ENCODE results near the gene TMEM150A.
"Not testable (repeated sequence)": the region's sequence is repeated elsewhere in the genome, so short reads cannot be mapped to it uniquely, and the experiment has no call there.

The TMEM150A gene

DNA sequence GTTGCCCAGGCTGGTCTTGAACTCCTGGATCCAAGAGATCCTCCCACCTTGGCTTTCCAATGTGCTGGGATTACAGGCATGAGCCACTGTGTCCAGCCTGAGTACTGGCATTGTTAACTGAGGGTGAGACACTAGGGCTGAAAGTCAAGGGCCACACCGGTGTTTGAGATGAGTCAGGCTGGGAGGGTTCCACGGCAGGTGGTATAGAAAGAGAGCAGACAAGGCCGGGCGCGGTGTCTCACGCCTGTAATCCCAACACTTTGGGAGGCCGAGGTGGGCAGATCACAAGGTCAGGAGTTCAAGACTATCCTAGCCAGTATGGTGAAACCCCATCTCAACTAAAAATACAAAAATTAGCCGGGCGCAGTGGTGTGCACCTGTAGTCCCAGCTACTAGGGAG, 10.2 kb downstream of the TMEM150A start:
- DNase-seq, result not testable (repeated sequence)

DNA sequence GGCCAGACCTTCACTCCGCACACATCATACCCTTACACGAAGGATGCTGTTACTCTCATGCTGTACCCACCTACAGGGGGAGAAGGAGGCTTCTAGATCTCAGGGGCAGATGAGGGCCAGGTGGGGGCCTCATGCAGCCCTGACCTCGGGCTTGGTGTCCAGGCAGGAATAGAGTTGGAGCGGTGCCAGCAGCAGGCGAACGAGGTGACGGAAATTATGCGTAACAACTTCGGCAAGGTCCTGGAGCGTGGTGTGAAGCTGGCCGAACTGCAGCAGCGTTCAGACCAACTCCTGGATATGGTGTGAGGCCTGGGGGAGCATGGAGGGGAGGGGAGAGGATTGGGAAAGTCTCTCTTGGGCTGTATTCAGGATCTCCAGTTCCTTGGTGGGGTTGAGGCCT, 10.9 kb downstream of the TMEM150A start:
- DNase-seq, result no peak

DNA sequence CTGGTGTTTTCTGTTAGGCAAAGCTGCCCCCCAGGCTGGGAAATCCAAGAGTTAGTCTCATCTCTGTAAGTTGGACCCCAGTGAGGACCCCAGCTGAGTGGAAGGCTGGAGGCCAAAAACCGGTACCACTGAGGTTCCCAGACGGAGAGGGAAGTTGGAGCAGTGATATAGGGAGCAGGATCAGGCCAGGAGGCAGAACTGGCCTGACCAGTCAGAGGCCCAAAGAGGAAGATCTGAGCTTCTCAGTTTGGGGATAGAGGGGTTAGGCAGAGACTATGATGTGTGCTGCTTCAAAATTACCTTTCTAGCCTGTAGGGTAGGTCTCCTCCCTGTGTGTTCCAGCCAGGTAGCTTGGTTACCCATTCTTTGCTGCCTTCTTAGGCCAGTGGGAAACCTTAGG, 11.5 kb downstream of the TMEM150A start:
- no peak for DNase-seq

DNA sequence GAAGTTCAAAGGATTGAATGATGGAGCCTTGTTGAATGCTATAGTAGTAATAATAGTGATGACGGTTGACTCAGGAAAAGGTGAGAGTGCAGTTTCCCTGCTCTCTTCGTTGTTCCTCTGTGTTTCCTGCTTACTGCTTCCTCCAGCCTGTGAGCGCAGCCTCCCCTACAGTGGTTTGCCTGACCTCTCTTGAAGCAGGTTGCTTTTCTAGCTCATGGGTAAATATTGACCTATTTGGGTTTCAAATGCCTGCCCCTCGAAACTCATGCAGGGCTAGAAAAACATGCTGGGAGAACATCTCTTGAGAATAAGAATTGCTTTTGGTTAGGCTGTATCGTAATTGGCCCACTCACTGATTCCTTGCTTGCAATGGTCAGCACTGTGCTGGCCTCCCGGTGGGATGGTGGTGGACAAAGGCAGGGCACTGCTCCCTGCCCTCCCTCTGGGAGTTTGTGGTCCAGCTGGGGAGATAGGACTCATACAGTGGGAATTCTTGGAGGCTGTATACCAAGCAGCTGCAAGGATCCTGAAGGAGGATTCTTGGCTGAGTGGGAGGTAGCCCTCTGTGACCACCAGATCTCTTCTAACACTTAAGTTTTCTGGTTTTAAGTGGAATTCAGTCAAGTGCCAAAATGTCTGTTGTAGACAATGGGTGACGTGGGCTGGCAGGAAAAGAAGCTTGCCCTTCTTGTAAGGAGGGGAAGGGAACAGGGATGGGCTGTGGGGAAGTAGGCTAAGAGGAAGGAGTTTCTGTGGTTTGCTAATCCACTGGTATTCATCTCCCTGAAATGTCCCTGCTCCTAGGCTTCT, 12.3 kb downstream of the TMEM150A start:
- no peak for DNase-seq

GRCh38 chr2:85589181-85589580, 13.3 kb downstream of the TMEM150A start:
- DNase-seq, result no peak

DNA sequence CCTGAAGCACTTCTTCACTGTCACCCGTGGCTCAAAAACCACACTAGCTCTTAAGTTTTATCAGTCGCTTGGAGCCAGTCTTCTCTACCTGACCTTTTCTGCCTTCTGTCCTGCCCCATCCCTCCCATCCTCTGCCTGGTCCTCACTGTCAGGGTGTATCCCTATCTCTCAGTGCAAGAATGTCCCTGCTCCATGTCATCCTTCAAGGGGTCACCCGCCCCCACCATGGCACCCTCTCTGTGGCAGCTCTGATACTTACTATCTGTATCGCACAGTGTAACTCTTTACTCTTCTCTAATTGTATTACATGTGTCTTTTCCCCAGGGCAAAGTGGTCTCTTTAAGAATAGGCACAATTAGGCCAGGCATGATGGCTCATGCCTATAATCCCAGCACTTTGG, 13.9 kb downstream of the TMEM150A start:
- DNase-seq, result no peak

DNA sequence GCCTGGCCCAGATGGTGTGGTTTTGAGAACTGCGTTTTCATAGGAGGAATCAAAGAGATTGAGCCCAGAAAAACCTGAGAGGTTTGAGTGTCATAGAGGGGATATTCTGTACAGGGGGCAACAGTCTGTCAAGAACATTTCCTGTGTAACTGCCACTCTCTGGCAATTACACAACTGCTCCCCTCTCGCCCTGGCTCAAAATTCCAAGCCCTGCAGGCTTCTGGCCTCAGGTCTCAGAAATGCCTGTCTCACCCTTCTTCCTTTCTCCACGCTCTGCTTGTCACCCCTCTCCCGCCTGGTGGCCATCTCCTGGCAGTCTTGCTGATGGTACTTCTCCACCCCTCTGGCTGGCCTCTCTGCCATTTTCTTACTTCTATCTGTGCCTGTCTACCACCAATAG, 14.3 kb downstream of the TMEM150A start:
- DNase-seq, result no peak

DNA sequence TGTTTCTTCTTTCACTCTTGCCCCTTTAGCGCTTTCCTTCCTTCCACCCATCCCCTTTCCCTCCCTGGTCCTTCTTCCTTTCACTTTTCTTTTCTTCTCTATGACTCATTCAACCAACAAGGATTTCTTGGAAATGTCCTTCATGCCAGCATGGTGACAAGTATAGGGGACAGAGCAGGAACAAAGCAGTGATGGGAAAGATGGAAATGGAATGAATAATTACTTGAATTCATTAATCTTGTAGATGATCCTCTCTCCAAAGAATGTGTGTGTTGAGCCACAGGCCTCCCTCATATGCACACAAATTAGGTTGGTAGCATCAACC, 16.8 kb downstream of the TMEM150A start:
- DNase-seq, result no peak

DNA sequence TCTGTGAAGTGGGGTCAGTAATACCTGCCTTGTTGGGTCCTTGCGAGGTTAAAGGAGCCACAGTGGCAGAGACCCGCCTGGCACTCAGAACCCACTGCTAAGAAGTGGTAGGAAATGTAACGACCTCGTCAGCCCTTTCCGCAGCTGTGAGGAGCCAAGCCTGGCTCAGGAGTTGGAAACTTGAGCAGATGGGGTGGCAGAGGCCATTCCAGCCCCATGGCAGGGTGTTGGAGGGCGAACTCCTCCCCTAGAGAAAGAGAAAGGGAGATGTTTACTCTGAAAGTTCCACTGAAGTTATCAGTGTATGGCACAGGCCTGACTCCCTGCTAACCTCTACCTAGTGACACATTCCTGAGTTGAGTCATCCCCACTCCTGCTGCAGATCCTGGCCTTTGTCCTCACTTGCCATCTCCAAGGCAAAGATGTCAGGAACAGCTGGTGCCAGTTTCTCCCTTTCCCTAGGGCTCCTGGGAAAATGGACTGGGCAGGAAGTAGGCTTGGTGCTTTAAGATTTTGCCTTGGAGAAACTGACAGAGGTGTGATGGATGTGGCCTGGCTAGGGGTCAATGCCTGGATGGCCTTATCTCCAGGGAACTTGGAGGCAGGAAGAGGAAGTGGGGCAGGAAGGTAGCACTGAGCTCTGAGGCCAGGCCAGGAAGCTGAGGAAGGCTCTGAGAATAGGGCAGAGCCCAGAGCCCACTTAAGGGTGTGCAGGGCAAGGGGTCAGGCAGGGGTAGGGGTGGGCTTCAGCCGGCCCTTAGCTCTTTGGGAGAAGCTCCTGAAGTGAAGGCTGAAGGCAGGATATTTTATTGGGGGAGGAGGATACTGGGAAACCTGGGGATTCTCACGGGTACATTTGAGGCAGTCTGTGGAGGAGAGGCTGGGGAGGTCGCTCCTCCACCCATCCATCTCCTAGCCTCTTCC, 17.4 kb downstream of the TMEM150A start:
- no peak for DNase-seq

DNA sequence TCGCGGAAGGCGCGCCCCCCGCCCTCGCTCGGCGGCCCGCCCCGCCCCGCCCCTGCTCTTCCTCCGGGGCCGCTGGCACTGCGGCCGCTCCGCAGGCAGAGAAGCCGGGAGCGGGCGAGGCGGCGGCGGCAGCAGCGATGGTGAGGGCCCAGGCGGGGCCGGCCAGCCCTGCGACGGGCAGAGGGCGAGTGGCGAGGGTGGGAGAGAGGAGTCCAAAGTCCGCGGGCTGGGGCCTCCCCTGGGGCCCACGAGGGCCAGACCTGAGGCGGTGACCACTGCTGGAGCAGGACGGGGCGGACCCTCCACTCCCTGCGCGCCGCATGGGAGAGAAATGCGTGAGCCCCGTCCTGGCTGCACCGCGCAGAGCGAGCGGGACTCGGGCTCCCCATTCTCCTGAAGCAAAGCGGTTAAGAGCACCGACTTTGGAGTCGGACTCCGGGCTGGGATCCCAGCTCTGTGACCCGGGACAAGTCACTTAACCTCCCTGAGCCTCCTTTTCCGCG, 18.1 kb downstream of the TMEM150A start, which contains the start of gene VAMP5:
VAMP5 (plus strand) TSS at position 78 of the 503 bp plus-strand sequence; CDS start at position 138, 60 bp downstream.
- no peak for DNase-seq

DNA sequence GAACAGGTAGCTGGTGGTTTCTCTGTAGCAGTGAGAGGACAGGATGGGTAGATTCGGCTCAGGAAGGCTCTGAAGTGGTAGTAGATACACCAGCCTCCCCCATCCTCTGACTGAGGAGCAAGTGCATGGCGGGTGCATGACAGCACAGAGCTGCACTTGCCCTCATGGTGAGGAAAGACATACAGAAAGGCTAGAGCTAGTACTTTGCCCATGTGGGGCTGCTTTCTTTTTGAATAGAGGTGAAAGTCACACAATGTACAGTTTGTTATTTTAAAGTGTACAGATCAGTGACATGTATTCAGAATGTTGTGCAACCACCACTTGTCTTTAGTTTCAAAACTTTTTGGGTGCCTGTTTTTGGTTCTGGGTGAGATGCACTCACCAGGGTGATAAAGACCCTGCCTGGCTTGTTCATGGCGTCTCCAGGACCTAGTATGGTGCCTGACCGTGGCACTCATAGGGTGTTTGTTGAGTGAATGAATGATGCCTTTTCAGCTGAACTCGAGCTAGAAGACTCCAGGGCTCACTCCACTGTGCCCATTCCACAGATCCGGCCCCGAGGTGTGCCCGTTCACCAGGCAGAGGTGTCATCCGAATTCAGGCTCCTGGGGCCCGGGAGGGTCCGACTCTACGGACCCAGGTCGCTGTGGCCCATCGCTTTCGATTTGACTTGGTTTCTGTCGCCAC, 18.7 kb downstream of the TMEM150A start:
- DNase-seq, result no peak

DNA sequence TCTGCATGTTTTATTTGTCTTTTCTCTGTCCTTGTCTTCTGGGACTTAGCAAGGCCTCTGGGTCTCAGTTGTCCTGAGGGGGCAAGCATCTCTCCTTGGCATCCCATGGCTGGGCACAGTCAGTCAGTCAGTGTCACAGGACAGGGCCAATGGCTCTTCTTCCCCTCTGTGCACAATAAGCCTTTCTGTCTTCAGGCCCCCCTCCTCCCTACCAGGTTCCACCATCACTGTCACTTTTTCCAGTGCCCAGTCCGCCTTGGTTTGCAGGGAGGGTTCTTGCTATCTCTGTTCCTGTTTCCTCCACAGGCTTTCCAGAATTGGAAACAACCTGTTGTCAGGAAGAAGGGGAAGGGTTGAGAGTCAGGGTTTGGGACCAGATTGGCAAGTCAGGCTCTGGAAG, 20.0 kb downstream of the TMEM150A start:
- no peak for DNase-seq

DNA sequence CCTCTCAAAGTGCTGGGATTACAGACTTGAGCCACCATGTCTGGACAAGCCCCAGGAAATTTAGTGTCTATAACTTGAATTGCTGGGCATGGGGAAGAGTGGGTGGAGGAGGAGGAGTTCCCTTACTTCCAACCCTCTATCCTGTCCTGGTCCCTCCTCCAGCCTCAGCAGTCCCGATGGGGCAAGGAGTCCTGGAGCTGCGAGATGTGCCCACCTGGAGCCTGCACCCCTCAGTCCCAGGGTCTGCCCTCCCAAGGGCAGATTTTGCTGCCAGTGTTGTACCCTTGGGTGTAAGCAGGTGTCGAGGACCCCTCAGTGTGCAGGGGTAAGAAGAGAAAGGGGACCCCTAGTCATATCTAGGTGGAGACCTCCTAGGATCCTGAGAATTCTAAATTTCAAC, 22.3 kb downstream of the TMEM150A start:
- DNase-seq, result no peak

GRCh38 chr2:85579266-85579935, 23.1 kb downstream of the TMEM150A start:
- no peak for DNase-seq

- DNase-seq, result no peak
Measured at GRCh38 chr2:85578243-85579180, 24.0 kb downstream of the TMEM150A start.

- no peak for DNase-seq
Measured at GRCh38 chr2:85577386-85578242, 24.9 kb downstream of the TMEM150A start, which contains the start of gene VAMP8. TSS of gene VAMP8 (plus strand) at chr2:85577586. CDS start at chr2:85577647, 61 bp downstream.

DNA sequence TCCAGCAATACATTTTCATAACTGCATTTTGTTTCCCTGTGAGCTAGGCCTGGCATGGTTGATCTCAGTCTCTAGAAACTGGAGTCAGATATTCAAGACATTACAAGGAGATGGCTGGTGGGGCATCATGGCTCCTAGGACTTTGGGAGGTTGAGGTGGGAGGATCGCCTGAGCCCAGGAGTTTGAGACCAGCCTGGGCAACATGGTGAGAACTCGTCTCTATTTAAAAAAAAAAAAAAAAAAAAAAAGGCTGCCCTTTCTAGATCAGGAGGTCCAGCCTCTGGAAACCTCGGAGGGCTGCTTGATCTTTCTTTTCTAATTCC, 25.5 kb downstream of the TMEM150A start:
- DNase-seq, result no peak

DNA sequence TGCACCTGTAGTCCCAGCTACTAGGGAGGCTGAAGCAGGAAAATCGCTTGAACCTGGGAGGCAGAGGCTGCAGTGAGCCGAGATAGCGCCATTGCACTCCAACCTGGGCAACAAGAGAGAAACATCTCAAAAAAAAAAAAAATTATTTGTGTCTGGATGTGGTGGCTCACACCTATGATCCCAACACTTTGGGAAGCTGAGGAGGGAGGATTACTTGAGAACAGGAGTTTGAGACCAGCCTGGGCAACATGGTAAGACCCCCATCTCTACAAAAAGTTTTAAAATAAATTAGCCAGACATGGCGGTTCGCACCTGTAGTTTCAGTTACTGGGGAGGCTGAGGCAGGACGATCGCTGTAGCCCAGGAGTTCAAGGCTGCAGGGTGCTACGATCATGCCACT, 26.8 kb downstream of the TMEM150A start:
- no peak for DNase-seq

DNA sequence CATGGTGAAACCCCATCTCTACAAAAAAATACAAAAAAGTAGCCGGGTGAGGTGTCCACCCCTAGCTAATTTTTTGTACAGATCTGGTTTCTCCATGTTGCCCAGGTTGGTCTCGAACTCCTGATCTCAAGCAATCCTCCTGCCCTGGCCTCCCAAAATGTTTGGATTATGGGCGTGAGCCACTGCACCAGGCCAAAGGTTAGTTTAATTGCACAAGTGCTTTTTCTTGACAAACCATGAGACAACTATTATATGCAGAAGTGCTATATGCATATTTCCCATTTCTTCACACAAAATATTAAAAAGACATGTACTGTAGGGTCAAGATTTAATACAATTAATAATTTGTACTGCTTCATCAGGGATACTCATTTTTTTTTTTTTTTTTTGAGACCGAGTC, 36.2 kb downstream of the TMEM150A start:
- no peak for DNase-seq

DNA sequence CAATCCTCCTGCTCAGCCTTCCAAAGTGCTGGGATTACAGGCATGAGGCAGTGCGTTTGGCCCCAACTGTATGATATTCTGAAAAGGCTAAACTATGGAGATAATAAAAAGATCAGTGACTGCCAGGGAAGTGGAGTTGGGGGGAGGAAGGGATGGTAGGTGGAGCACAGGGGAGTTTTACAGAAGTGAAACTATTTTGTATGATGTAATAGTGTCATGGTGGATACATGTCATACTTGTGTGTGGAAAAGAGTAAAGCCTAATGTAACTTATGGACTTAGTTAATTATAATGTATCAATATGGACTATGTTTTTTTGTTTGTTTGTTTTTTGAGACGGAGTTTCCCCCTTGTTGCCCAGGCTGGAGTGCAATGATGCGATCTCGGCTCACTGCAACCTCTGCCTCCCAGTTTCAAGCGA, 38.3 kb downstream of the TMEM150A start:
- no peak for DNase-seq

Data from COR-L47 (cell line).